Activated naive CD4-positive, alpha-beta T cell treated with Interleukin-2 at 50 U/mL for 16 hours (primary cell): ENCODE results near the gene PDE7B.
"Not testable (repeated sequence)": the region's sequence is repeated elsewhere in the genome, so short reads cannot be mapped to it uniquely, and the experiment has no call there.

Experiments used
- DNase-seq: peaks from one replicate; pipeline ENCODE4 v3.0.0-alpha.2; 2020

Gene PDE7B

DNA sequence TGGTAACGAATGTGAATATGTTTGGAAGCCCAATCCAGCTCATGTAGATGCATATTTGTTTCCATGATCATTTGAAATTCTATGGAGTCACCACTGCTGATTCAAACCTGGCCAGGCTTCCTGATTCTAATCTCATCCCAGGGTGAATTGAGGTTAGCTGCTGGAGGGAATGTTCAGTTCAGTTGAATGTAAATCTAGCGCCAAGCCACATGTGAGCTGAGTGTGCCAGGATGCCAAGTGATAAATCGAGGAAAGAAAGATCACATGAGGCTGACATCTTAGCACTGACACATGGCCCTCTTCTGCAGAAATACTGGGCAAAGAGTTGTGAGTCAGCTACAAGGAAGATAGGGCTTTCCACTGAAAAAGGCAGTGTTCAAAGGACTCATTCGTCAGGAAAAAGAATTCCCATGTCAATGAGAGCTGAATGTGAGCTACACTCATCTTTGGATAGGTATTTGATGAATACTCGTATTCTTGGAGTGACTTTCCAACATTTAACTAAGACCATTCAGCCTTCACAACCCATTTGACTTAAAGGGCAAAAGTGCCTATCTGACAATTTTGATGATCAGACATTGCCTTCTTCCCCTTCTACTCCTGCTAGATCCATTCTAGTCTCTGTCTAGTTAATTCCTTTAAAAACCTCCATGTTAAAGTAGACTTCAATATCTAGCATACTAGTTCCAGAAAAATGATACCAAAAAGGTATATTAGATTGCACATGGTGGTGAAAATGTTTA lies 226.5 kb downstream of the PDE7B start:
- DNase-seq = no peak

GRCh38 chr6:136079701-136080565 lies 228.4 kb downstream of the PDE7B start:
- no peak for DNase-seq

DNA sequence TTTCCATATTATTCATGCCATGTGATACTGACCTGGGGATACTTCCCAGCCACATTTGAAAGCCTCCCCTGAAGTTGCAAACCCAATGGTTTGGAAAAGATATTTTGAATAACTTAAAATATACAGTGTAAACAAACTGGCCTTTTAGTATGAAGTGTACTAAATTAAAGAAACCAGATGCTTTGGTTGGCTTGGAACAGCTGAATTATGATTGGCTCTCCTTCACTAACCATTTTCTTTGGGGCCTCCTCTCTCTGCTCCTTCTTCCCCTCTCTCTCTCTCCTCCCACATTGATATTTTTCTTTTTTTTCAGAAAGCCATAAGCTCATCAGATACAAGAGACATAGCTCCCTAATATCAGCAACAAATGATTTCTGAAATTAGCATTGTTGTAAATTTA lies 232.0 kb downstream of the PDE7B start:
- DNase-seq = no peak

- DNase-seq = no peak
Observed at GRCh38 chr6:136084403-136084802, 232.9 kb downstream of the PDE7B start.

GRCh38 chr6:136085370-136086115 lies 234.0 kb downstream of the PDE7B start:
- no peak for DNase-seq

DNA sequence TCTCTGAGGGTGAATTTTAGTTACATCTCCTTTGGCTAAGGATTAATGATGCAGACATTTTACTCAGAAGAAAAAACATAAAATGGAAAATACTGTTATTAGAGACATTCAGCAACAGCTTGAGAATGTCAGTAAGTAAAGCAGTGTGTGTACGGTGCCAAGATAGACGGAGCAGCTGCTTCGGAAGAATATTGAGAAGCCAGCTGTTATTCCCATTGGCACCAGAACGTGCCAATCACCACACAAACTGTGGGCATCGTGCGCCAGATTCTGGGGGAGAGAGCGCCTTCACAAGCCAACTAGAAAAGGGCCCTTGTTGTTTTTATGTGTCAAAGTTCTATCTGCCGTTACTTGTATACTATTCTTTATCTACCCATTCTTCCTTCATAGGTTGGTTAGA lies 235.2 kb downstream of the PDE7B start:
- no peak for DNase-seq

DNA sequence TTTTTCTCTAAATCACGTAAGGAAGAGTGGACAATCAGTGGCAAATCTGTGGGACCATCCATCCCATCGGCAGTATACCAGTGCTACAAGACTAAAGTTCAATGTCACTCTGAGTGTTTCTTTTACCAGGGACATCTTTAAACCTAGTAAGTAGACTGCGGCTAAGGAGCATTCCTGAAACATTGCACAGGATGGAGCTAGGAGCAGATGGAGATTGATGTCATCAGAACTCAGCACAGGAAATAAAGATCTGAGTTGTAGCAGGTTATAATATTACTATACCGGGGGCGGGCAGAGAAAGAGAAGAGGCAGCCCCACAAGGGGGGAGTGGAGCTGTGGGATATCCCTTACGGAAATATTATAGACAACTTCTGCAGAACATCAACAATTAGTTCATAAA lies 236.5 kb downstream of the PDE7B start:
- DNase-seq = no peak

GRCh38 chr6:136088693-136089092 lies 237.2 kb downstream of the PDE7B start:
- DNase-seq = no peak

GRCh38 chr6:136089876-136090275 lies 238.4 kb downstream of the PDE7B start:
- no peak for DNase-seq

- no peak for DNase-seq
Observed at GRCh38 chr6:136090929-136091328, 239.4 kb downstream of the PDE7B start.

- DNase-seq = no peak
Observed at GRCh38 chr6:136092897-136093296, 241.4 kb downstream of the PDE7B start.

GRCh38 chr6:136093835-136094234 lies 242.3 kb downstream of the PDE7B start:
- no peak for DNase-seq

DNA sequence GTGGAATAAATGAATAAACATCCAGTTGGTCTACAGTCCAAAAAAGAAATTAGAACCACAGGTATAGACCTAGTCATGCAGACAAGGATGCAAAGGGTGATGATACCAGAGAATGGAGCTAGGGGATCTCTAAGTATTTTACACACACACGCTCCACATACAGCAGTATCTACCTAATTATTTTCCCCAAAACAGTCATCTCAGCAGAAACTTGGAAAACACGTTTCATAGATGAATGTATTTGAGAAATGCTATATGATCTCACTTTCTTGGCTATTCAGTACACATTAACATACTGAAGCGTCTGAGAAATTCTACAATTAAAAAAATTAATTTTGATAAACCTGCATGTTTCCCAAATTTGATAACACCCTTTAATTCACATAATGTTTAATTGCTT lies 243.3 kb downstream of the PDE7B start:
- no peak for DNase-seq

- DNase-seq = no peak
Observed at GRCh38 chr6:136095986-136096385, 244.5 kb downstream of the PDE7B start.

DNA sequence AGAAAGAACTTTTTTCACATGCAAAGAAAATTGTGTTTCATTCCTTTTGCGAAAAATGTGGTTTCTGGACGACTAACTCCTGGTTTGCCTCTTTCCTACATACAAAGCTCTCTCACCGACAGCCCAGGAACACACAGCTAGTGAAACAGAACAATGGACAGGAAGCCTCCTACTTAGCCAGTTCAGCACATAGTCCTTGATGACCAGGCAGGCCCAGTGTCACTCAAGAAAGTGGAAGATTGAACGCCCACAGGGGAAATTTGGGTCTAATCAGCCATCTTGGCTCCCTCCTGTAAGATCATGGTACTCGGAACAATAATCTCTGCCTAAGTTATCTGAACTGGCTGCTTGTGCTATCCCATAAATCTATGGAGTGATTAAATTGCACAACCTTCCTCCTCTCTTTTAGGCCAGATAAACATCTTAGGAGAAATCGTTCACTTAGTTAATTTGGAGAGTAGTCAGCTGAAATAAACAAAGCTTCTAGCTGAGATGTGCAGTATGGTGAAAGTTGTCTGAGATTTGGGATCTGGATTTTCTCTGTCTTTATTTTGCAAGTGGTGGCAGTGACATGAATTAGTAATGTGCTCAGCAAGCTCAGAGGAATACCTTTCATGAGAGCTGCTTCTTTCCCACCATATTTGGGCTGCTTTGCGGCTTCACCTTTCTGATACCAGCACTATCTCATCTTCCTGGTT lies 251.6 kb downstream of the PDE7B start:
- no peak for DNase-seq

DNA sequence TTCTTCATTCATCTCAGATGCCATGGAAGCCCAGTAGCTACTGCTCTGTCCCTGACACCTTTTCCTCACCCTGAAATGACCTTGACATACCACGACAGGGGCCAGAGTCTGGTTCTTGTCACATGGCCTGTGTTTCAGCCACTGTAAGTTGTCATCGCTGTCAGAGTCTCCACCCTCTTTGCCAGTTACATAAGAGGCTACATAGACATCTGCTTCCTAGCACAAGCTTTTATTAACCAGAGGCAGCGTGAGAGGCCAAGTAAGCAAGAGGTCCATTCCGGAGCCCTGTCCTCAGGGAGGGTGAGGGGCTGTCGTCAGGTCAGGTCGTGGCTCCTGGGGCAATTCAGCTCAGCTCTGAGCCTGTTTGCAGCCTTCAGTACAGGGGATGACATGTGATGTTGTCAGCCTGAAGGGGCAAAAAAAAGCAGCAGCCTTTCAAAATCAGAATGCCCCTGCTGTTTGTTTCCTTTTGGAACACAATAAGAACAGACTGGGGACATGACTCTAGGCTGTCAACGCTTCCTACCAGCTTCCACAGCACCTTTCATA lies 252.3 kb downstream of the PDE7B start:
- DNase-seq = no peak

DNA sequence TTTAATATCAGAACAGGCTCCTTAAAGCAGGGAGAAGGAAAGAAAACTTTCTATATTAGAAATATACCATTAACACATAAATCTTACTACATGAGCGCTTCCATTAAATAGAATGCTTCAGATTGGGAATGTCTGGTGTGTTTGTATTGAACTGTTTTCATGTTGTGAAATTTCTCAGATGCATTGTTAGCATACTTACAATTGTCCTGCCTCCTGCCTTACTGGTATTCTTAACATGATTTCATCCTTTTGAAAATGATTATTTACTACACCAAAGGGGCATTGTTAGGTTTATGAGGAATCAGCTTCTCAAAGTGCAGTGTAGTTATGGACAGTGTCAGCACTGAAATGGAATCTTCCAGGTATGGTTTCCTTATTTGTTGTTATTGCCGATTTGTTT lies 253.1 kb downstream of the PDE7B start:
- no peak for DNase-seq

DNA sequence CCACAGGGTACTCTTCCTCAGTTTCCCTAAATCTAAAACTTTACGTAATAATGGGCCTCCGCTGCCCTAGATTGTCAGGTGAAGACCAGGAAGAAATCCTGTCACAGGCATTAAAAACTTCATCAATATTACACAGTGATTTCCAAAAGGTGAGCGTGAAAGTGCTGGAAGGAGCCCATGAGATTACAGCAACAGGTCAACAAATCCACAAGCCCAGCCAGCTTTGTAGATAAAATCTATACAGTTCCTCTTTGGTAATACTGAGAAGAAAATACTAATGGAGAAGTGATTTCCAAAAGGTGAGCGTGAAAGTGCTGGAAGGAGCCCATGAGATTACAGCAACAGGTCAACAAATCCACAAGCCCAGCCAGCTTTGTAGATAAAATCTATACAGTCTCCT lies 254.3 kb downstream of the PDE7B start:
- DNase-seq = not testable (repeated sequence)

DNA sequence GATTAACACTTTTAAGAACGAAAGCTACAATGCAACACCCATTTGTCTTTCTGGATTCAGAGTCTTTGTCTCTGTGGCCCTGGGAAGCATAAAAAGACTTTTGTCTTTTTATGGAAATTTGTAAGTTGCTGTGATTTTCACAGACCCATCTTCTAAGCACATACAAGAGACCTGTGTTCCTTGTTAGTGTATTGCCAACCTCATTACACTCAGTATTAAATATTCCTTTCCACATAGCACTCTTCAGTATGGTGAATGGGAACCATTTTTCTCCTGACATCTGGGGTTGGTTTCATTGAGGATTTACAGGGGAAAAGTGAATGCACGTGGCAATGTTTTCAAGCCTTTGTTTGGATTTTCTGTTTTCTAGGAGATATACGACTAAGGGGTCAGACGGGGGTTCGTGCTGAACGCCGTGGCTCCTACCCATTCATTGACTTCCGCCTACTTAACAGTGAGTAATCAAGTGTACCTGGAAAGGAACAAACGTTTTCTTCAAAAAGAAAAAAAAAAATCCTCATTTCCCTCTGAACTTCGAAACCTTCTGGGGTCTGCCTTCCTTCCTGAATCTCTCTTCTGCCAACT lies 257.0 kb downstream of the PDE7B start:
- DNase-seq = no peak

DNA sequence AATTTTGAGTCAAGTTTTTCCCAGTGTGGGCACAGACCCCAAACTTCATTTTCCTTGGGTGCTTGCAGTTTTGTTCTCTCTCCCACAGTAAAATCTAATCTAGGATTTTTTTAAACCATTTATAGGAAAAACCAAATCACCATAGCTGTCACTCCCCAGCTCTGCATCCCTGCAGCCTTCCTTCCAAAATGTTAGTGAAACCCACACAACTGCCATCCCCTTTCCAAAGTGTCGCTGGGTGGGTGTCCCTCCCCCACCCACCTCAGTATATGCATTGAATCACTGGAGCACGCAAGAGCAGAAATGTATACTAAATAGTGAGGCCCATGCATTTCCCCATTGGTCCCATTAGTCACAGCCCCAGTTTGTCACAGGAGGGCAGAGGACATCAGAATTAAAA lies 260.3 kb downstream of the PDE7B start:
- no peak for DNase-seq

GRCh38 chr6:136112262-136112661 lies 260.8 kb downstream of the PDE7B start:
- no peak for DNase-seq

- DNase-seq = no peak
Observed at GRCh38 chr6:136113736-136114173, 262.3 kb downstream of the PDE7B start.
